Cardiac muscle cell (in vitro differentiated cells and primary cell): ENCODE results near the gene NPNT. TPM values are rescaled to one million over a fixed set of nuclear protein-coding genes. Genes with fewer than 3 reads are reported as not detected.

Experiments
- DNase-seq, 2 donors: peaks; one replicate each; pipeline versions ENCODE4 v3.0.0 to v3.0.0-alpha.2; 2010 to 2017; ENCODE audit warnings: low read depth in 1 of 2, low spot score in 1 of 2
- H3K27ac ChIP-seq: fragments of 200-600 bp; sonication (generic); 2 replicates; pipeline ENCODE4 v1.5.1; 2016
- H3K27me3 ChIP-seq: fragments of 200-600 bp; sonication (generic); 2 replicates; pipeline ENCODE4 v1.6.0; 2016; ENCODE audit warnings: control low read depth
- H3K36me3 ChIP-seq: fragments of 200-600 bp; sonication (generic); 2 replicates; pipeline ENCODE4 v1.5.1; 2016; ENCODE audit warnings: control low read depth
- H3K4me1 ChIP-seq: fragments of 200-600 bp; sonication (generic); 2 replicates; pipeline ENCODE4 v1.8.1; 2017; ENCODE audit warnings: low read depth, mild to moderate bottlenecking, mixed run types
- H3K4me3 ChIP-seq: fragments of 200-600 bp; sonication (generic); 2 replicates; pipeline ENCODE4 v1.5.1; 2016; ENCODE audit warnings: mild to moderate bottlenecking
- H3K9me3 ChIP-seq: fragments of 200-600 bp; sonication (generic); 2 replicates; pipeline ENCODE4 v1.5.1; 2017; ENCODE audit warnings: low read depth, mild to moderate bottlenecking, control low read depth
- polyA plus RNA-seq: library from polyadenylated mRNA; unstranded; fragments of >200 nt; fragmentation: Nextera tagmentation; extraction: Ambion mirVana; gene quantifications from 2 replicates; pipeline ENCODE4 v1.2.1, GENCODE V29; 2016
- total RNA-seq: library from RNA; depleted of rRNA; stranded (reverse); fragments of >200 nt; gene quantifications from 2 replicates; pipeline ENCODE4 v1.2.3, GENCODE V29; 2016
- TF ChIP-seq, protein P1 (sequence below): IDR thresholded peaks from 2 replicates; pipeline ENCODE4 v1.5.1; 2012; ENCODE audit warnings: low read depth, mild to moderate bottlenecking, low read length

Gene NPNT
- total and polyA plus RNA-seq, 2 experiments from 2014 or later = 22.0 to 39.8 TPM

DNA sequence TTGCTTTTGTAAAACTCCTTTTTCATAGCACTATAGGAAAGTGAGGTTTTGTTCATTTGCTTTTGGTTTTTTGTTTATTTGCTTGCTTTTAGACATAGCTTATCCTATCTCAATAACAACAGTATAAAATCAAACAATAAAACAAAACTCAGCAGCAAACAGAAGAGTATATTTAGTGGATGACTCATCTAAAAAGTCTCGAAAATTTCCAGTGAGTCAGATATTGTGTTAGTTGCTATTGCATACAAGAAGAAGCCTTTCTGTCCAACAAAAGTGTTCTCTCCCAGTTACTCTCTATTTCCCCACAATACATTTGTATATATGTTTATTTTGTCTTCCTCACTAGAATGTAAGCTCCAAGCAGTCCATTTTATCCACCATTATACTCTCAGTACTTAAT, 36.0 kb upstream of the NPNT start:
- H3K36me3 ChIP-seq = no peaks in the 10 kb centered on the region
- peak in 1 of 2 donors; percentile 59 for DNase-seq
- TF ChIP-seq, protein P1, sequence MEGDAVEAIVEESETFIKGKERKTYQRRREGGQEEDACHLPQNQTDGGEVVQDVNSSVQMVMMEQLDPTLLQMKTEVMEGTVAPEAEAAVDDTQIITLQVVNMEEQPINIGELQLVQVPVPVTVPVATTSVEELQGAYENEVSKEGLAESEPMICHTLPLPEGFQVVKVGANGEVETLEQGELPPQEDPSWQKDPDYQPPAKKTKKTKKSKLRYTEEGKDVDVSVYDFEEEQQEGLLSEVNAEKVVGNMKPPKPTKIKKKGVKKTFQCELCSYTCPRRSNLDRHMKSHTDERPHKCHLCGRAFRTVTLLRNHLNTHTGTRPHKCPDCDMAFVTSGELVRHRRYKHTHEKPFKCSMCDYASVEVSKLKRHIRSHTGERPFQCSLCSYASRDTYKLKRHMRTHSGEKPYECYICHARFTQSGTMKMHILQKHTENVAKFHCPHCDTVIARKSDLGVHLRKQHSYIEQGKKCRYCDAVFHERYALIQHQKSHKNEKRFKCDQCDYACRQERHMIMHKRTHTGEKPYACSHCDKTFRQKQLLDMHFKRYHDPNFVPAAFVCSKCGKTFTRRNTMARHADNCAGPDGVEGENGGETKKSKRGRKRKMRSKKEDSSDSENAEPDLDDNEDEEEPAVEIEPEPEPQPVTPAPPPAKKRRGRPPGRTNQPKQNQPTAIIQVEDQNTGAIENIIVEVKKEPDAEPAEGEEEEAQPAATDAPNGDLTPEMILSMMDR = no peak
- H3K27me3 ChIP-seq = no peaks in the 10 kb centered on the region
- H3K9me3 ChIP-seq = no peaks in the 10 kb centered on the region
- no peak overlapping the region for H3K27ac ChIP-seq
- H3K4me1 ChIP-seq = no peaks in the 10 kb centered on the region
- H3K4me3 ChIP-seq = no peak overlapping the region

DNA sequence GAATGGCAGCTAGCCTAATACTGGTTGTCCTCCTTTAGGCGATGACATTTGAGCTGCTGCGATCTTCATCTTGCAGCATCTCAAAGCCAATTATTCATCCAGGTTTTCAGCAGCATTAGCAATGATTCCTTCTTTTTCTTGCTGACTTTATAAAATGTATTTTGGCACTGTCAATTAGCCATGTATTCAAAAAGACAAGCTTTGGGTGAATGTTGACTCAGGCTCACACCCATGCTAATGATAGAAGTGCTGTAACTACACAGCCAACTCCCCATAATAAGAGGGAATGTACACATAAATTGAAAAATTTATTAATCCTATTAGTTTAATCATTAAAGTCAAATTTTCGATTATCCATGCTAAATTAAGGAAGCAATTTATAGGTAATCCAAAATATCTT, 24.3 kb upstream of the NPNT start:
- Histone ChIP-seq H3K36me3 (no peaks in the 10 kb centered on the region), H3K9me3 (no peaks in the 10 kb centered on the region)
- TF ChIP-seq, protein P1 = no peak

GRCh38 chr4:105871997-105872396, 23.3 kb upstream of the NPNT start:
- TF ChIP-seq, protein P1 = no peak
- Histone ChIP-seq H3K9me3 (no peaks in the 10 kb centered on the region), H3K4me3 (no peak overlapping the region), H3K27ac (no peak overlapping the region), H3K27me3 (no peaks in the 10 kb centered on the region), H3K36me3 (no peaks in the 10 kb centered on the region), H3K4me1 (no peaks in the 10 kb centered on the region)
- no peak for DNase-seq

More for the DNA sequence above, 24.3 kb upstream of the NPNT start:
- no peak overlapping the region for H3K4me3 ChIP-seq
- no peak for DNase-seq
- no peaks in the 10 kb centered on the region for H3K4me1 ChIP-seq
- no peaks in the 10 kb centered on the region for H3K27me3 ChIP-seq
- H3K27ac ChIP-seq = no peak overlapping the region

DNA sequence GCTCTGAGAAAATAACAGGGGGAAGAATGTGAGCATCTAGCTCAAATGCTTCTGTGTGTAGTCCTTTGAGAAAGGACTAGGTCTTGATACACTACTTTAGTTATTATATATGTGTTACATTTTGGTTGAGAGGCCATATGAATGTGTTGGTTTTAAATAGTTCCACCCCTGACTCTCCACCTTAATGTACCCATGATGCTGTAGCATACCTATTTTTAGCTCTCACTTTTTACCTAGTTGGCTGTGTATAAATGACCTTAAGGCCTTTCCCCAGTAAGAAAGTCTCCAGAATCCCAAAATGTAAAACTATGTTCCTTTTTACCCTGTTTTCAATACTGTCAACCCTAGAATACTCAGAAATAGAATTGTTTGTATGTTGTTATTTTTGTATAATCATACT, 20.0 kb upstream of the NPNT start:
- no peaks in the 10 kb centered on the region for H3K27me3 ChIP-seq
- TF ChIP-seq, protein P1 = no peak
- H3K36me3 ChIP-seq = no peaks in the 10 kb centered on the region
- DNase-seq = no peak
- H3K4me1 ChIP-seq = no peaks in the 10 kb centered on the region
- no peak overlapping the region for H3K4me3 ChIP-seq
- no peak overlapping the region for H3K27ac ChIP-seq
- H3K9me3 ChIP-seq = no peaks in the 10 kb centered on the region

GRCh38 chr4:105878668-105879067, 16.6 kb upstream of the NPNT start:
- TF ChIP-seq, protein P1 = no peak
- no peaks in the 10 kb centered on the region for H3K9me3 ChIP-seq
- H3K27me3 ChIP-seq = no peaks in the 10 kb centered on the region
- H3K36me3 ChIP-seq = no peaks in the 10 kb centered on the region
- H3K4me1 ChIP-seq = no peaks in the 10 kb centered on the region
- no peak overlapping the region for H3K4me3 ChIP-seq
- DNase-seq = no peak
- no peak overlapping the region for H3K27ac ChIP-seq

- TF ChIP-seq, protein P1 = no peak
- Histone ChIP-seq H3K27ac (no peak overlapping the region), H3K4me3 (no peak overlapping the region), H3K9me3 (no peaks in the 10 kb centered on the region), H3K36me3 (no peaks in the 10 kb centered on the region), H3K4me1 (no peaks in the 10 kb centered on the region), H3K27me3 (peaks cover 30% of the 10 kb centered on the region)
- DNase-seq = no peak
Observed at GRCh38 chr4:105887508-105887907, 7.8 kb upstream of the NPNT start.
